Stimulated activated naive CD8-positive, alpha-beta T cell treated with anti-CD3 and anti-CD28 coated beads, Interleukin-15, amount 100 ng/mL, for 72 hours (primary cell): Measurements from ENCODE around the gene ZNF205.
"Not testable (repeated sequence)": the region's sequence is repeated elsewhere in the genome, so short reads cannot be mapped to it uniquely, and the experiment has no call there.

ENCODE experiments used
- ATAC-seq: fragments of 150-1000 bp; cut with Tn5 transposase; 2 replicates; pipeline ENCODE4 v1.10.0; 2021; ENCODE audit warnings: mild to moderate bottlenecking, moderate library complexity
- DNase-seq, 2 donors: peaks; one replicate each; pipeline ENCODE4 v3.0.0; 2021 to 2022
- H3K27ac Mint-ChIP-seq, 2 donors: one replicate each; pipeline ENCODE4 v1.8.0; 2022; ENCODE audit warnings: mild to moderate bottlenecking in 2 of 2, mixed read lengths in 2 of 2, moderate library complexity in 2 of 2
- H3K27me3 Mint-ChIP-seq: one replicate; pipeline ENCODE4 v1.8.0; 2022; ENCODE audit warnings: mixed read lengths
- H3K4me1 Mint-ChIP-seq: one replicate; pipeline ENCODE4 v1.8.0; 2022; ENCODE audit warnings: mild to moderate bottlenecking, mixed read lengths
- H3K4me3 Mint-ChIP-seq, 2 donors: one replicate each; pipeline ENCODE4 v1.8.0; 2022; ENCODE audit warnings: mild to moderate bottlenecking in 2 of 2, mixed read lengths in 2 of 2, moderate library complexity in 1 of 2
- H3K9me3 Mint-ChIP-seq, 2 donors: one replicate each; pipeline ENCODE4 v1.8.0; 2022; ENCODE audit warnings: mixed read lengths in 2 of 2

Gene ZNF205

GRCh38 chr16:3157229-3158025 lies 45.0 kb downstream of the ZNF205 start:
- Mint-ChIP-seq H3K27me3 (peaks cover 14% of the 10 kb centered on the region), H3K4me3 (peak overlapping the region; percentile 93), H3K4me1 (peaks cover 37% of the 10 kb centered on the region), H3K27ac (peak overlapping the region; percentile 50 to 84), H3K9me3 (peaks cover 0 to 18% of the 10 kb centered on the region in 2 donors)
- ATAC-seq (peak; percentile 33), DNase-seq (peak; percentile 53 to 70)

- H3K4me1 Mint-ChIP-seq = peaks cover 32% of the 10 kb centered on the region
- peak overlapping the region; percentile 93 for H3K4me3 Mint-ChIP-seq
- no peak for DNase-seq
- H3K27ac Mint-ChIP-seq = peak overlapping the region; percentile 50 to 84
- H3K9me3 Mint-ChIP-seq = peaks cover 0 to 18% of the 10 kb centered on the region in 2 donors
- ATAC-seq = peak; percentile 22
- peaks cover 14% of the 10 kb centered on the region for H3K27me3 Mint-ChIP-seq
Measured at GRCh38 chr16:3158026-3158509, 45.7 kb downstream of the ZNF205 start.

GRCh38 chr16:3158510-3159314 lies 46.3 kb downstream of the ZNF205 start:
- ATAC-seq = peak; percentile 83
- Mint-ChIP-seq H3K9me3 (peaks cover 0 to 18% of the 10 kb centered on the region in 2 donors), H3K4me1 (peaks cover 36% of the 10 kb centered on the region), H3K27ac (peak overlapping the region; percentile 75 to 97), H3K27me3 (peaks cover 14% of the 10 kb centered on the region), H3K4me3 (peak overlapping the region; percentile 93)
- peak; percentile 77 to 85 for DNase-seq

GRCh38 chr16:3161235-3162018 lies 49.0 kb downstream of the ZNF205 start:
- ATAC-seq = no peak
- peaks cover 52% of the 10 kb centered on the region for H3K4me1 Mint-ChIP-seq
- DNase-seq = no peak
- no peak overlapping the region for H3K4me3 Mint-ChIP-seq
- H3K27me3 Mint-ChIP-seq = peaks cover 14% of the 10 kb centered on the region
- H3K9me3 Mint-ChIP-seq = no peaks in the 10 kb centered on the region
- no peak overlapping the region for H3K27ac Mint-ChIP-seq

GRCh38 chr16:3164121-3164991 lies 52.0 kb downstream of the ZNF205 start:
- DNase-seq (no peak), ATAC-seq (no peak)
- Mint-ChIP-seq H3K4me1 (peaks cover 30% of the 10 kb centered on the region), H3K27ac (peak overlapping the region in 1 of 2 donors; percentile 67), H3K4me3 (no peak overlapping the region), H3K27me3 (peaks cover 4% of the 10 kb centered on the region), H3K9me3 (no peaks in the 10 kb centered on the region)

GRCh38 chr16:3165111-3165822 lies 52.9 kb downstream of the ZNF205 start:
- no peak for ATAC-seq
- no peaks in the 10 kb centered on the region for H3K9me3 Mint-ChIP-seq
- peaks cover 13% of the 10 kb centered on the region for H3K27me3 Mint-ChIP-seq
- peaks cover 25% of the 10 kb centered on the region for H3K4me1 Mint-ChIP-seq
- peak overlapping the region; percentile 57 to 75 for H3K4me3 Mint-ChIP-seq
- H3K27ac Mint-ChIP-seq = peak overlapping the region; percentile 70 to 95
- DNase-seq = no peak

- Mint-ChIP-seq H3K27ac (no peak overlapping the region), H3K27me3 (peaks cover 25% of the 10 kb centered on the region), H3K4me3 (no peak overlapping the region), H3K4me1 (peaks cover 36% of the 10 kb centered on the region), H3K9me3 (no peaks in the 10 kb centered on the region)
- DNase-seq (no peak), ATAC-seq (no peak)
Measured at GRCh38 chr16:3166505-3166886, 54.1 kb downstream of the ZNF205 start.

- Mint-ChIP-seq H3K4me1 (peaks cover 47% of the 10 kb centered on the region), H3K27me3 (peaks cover 39% of the 10 kb centered on the region)
- DNase-seq, ATAC-seq, H3K4me3 Mint-ChIP-seq, H3K27ac Mint-ChIP-seq, H3K9me3 Mint-ChIP-seq: not testable (repeated sequence)
Measured at GRCh38 chr16:3168729-3169128, 56.3 kb downstream of the ZNF205 start.
